Fibroblast of lung (primary cell): ENCODE measurements around the gene IFT122. TPM values are rescaled to one million over a fixed set of nuclear protein-coding genes. Genes with fewer than 3 reads are reported as not detected.

Source experiments
- DNase-seq, 2 donors: peaks; one replicate each; pipeline versions ENCODE4 v3.0.0 to v3.0.0-alpha.2; 2010; ENCODE audit warnings: low read depth in 2 of 2
- H2AFZ ChIP-seq: 2 replicates; pipeline ENCODE4 v1.5.1; 2012; ENCODE audit warnings: low read length, control low read depth, inconsistent platforms
- H3K27ac ChIP-seq: 2 replicates; pipeline ENCODE4 v1.5.1; 2011; ENCODE audit warnings: low read length, control low read depth; ENCODE audit not compliant: insufficient read depth
- H3K27me3 ChIP-seq: 2 replicates; pipeline ENCODE4 v1.5.1; 2011; ENCODE audit warnings: mild to moderate bottlenecking, low read length; ENCODE audit not compliant: control insufficient read depth, insufficient read depth
- H3K36me3 ChIP-seq: 2 replicates; pipeline ENCODE4 v1.5.1; 2011; ENCODE audit warnings: low read length; ENCODE audit not compliant: control insufficient read depth, insufficient read depth
- H3K4me1 ChIP-seq: 2 replicates; pipeline ENCODE4 v1.5.1; 2011; ENCODE audit warnings: low read length; ENCODE audit not compliant: control insufficient read depth, insufficient read depth; ENCODE audit errors: extremely low read depth
- H3K4me2 ChIP-seq: 2 replicates; pipeline ENCODE4 v1.5.1; 2011; ENCODE audit warnings: low read length, control low read depth; ENCODE audit not compliant: insufficient read depth; ENCODE audit errors: extremely low read depth
- H3K4me3 ChIP-seq, 4 experiments: fragments of 200-600 bp in 1 of 4; sonication (generic) in 1 of 4; replicated peaks in 1 of 4; 2 replicates each; pipeline ENCODE4 v1.5.1; 2011 to 2016; ENCODE audit warnings: low read length in 4 of 4, low read depth in 3 of 4, mild to moderate bottlenecking in 3 of 4, control low read depth in 2 of 4, inconsistent platforms in 1 of 4, mixed read lengths in 1 of 4; ENCODE audit not compliant: insufficient read depth in 1 of 4; ENCODE audit errors: control extremely low read depth in 1 of 4
- H3K79me2 ChIP-seq: 2 replicates; pipeline ENCODE4 v1.5.1; 2012; ENCODE audit warnings: mild to moderate bottlenecking, low read length, inconsistent platforms; ENCODE audit not compliant: control insufficient read depth, insufficient read depth
- H3K9ac ChIP-seq: 2 replicates; pipeline ENCODE4 v1.5.1; 2011; ENCODE audit warnings: mild to moderate bottlenecking, low read length, control low read depth; ENCODE audit not compliant: insufficient read depth
- H3K9me3 ChIP-seq: 2 replicates; pipeline ENCODE4 v1.5.1; 2012; ENCODE audit warnings: low read depth, low read length; ENCODE audit not compliant: control insufficient read depth, insufficient read depth
- H4K20me1 ChIP-seq: 2 replicates; pipeline ENCODE4 v1.5.1; 2011; ENCODE audit warnings: low read length; ENCODE audit not compliant: control insufficient read depth, insufficient read depth; ENCODE audit errors: extremely low read depth
- EZH2 ChIP-seq: IDR thresholded peaks from 2 replicates; pipeline ENCODE4 v1.5.1; 2012; ENCODE audit warnings: low read length, control low read depth, mild to moderate bottlenecking; ENCODE audit errors: missing control alignments
- polyA plus RNA-seq, 2 donors: library from polyadenylated mRNA; depleted of rRNA in 1 of 2; stranded (reverse) in 1 of 2; unstranded in 1 of 2; fragments of >200 nt; gene quantifications; 2 replicates each; pipeline ENCODE4 v1.2.1, GENCODE V29; 2011 to 2012; ENCODE audit warnings: missing spikeins in 1 of 2
- total RNA-seq: library from RNA; depleted of rRNA; stranded (reverse); fragments of >200 nt; gene quantifications from 2 replicates; pipeline ENCODE4 v1.2.1, GENCODE V29; 2014
- TF ChIP-seq, protein P1 (sequence below), 2 donors: IDR thresholded peaks in 1 of 2; conservative IDR thresholded peaks in 1 of 2; 1 replicate in 1 of 2; 2 replicates in 1 of 2; pipeline ENCODE4 v1.5.1; 2011 to 2012; ENCODE audit warnings: low read length in 2 of 2, control low read depth in 1 of 2, inconsistent platforms in 1 of 2, low read depth in 1 of 2, mild to moderate bottlenecking in 1 of 2

IFT122 gene
- total and polyA plus RNA-seq, 2 donors (not counting 1 experiment from before 2014, with no cell fraction given) = 13.2 to 27.2 TPM

DNA sequence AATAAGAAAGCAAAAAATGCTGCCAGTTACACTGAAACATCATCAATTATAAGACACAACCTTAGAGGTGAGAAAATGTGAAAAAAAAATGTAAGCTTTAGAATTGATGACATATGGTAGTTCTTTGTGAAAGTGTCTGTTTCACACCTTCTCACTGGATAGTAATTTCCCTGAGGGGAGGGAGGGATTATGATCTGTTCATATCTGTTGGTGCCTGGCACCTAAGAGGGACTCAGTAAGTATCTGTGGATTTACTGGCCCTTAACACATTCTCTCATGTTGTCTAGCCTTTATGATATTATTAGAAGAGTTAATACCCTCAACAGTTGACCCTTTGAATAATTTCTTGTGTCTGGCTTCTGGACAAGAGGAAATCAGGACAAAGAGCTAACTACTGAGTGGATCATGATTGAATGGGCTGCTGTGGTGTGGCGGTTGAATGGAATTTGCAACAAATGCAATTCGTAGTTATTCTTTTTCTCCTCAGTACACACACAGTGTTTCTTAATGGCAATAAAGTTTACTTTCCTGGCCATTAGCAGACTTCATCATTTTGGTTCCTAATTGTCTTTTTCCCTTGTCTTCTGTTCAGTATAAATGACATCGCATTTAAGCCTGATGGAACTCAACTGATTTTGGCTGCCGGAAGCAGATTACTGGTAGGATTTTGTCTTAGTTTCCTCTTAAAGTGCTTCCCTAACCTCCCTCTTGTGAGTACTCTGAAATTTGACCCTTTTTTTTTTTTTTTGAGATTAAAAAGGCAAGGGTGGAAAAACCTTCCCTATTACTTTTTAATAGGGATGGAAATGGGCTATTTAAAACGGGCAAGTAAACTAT is 9.5 kb downstream of the IFT122 start:
- Histone ChIP-seq H3K9me3 (no peaks in the 10 kb centered on the region), H3K9ac (no peak overlapping the region), H3K27ac (no peak overlapping the region), H3K4me2 (no peak overlapping the region), H3K27me3 (no peaks in the 10 kb centered on the region), H3K4me1 (no peaks in the 10 kb centered on the region), H3K4me3 (no peak overlapping the region), H4K20me1 (no peaks in the 10 kb centered on the region), H3K36me3 (peaks cover 2% of the 10 kb centered on the region), H2AFZ (no peak overlapping the region), H3K79me2 (no peaks in the 10 kb centered on the region)
- DNase-seq = peak; percentile 39 to 42
- TF ChIP-seq EZH2 = no peak
- TF ChIP-seq, protein P1, sequence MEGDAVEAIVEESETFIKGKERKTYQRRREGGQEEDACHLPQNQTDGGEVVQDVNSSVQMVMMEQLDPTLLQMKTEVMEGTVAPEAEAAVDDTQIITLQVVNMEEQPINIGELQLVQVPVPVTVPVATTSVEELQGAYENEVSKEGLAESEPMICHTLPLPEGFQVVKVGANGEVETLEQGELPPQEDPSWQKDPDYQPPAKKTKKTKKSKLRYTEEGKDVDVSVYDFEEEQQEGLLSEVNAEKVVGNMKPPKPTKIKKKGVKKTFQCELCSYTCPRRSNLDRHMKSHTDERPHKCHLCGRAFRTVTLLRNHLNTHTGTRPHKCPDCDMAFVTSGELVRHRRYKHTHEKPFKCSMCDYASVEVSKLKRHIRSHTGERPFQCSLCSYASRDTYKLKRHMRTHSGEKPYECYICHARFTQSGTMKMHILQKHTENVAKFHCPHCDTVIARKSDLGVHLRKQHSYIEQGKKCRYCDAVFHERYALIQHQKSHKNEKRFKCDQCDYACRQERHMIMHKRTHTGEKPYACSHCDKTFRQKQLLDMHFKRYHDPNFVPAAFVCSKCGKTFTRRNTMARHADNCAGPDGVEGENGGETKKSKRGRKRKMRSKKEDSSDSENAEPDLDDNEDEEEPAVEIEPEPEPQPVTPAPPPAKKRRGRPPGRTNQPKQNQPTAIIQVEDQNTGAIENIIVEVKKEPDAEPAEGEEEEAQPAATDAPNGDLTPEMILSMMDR (conservative IDR thresholded peaks at IDR 0.05 in 1 of 2, IDR thresholded peaks at IDR 0.05 in 1 of 2; ENCODE audit: low read depth in 1 of 2, low read length in 2 of 2) = no peak

DNA sequence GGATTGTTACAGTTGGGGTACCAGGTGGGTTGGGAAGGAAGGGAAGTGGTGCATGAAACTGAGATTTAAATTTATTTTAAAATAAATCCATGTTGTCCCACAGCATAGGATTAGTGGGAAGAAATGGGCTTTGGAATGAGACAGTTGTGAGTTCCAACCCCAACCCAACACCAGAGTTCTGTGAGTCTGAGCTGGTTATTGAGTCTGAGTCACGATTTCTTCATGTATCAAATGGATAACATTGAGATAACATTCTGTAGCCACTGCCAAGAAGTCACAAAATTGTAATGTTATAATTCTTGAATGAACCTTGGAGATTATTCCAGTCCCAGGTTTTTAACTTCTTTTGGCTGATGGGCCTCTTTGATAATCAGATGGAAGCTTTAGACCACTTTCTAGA is 13.7 kb downstream of the IFT122 start:
- Histone ChIP-seq H3K27me3 (no peaks in the 10 kb centered on the region), H3K4me2 (no peak overlapping the region), H3K79me2 (no peaks in the 10 kb centered on the region), H3K4me1 (no peaks in the 10 kb centered on the region), H3K4me3 (no peak overlapping the region), H3K36me3 (peaks cover 4% of the 10 kb centered on the region), H3K27ac (no peak overlapping the region), H3K9me3 (no peaks in the 10 kb centered on the region), H2AFZ (no peak overlapping the region), H3K9ac (no peak overlapping the region), H4K20me1 (no peaks in the 10 kb centered on the region)
- TF ChIP-seq, protein P1 (conservative IDR thresholded peaks at IDR 0.05 in 1 of 2, IDR thresholded peaks at IDR 0.05 in 1 of 2; ENCODE audit: low read depth in 1 of 2, low read length in 2 of 2) = no peak
- no peak for TF ChIP-seq EZH2
- peak; percentile 47 to 65 for DNase-seq

DNA sequence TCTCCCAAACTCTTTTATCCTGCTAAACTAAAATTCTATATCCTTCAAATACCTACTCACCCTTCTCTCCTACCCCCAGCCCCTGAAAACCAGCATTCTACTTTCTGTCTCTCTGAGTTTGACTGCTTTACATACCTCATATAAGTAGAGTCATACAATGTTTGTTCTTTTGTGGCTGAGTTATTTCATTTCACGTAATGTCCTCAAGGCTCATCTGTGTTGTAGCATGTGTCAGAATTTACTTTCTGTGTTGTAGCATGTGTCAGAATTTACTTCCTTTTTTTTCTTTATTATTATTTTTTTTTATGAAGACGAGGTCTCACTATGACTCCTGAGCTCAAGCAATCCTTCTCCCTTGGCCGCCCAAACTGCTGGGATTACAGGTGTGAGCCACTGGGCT is 20.1 kb downstream of the IFT122 start:
- Histone ChIP-seq H4K20me1 (no peaks in the 10 kb centered on the region), H3K4me2 (no peak overlapping the region), H3K79me2 (no peaks in the 10 kb centered on the region), H3K27ac (no peak overlapping the region), H3K4me3 (no peak overlapping the region), H3K36me3 (peaks cover 1% of the 10 kb centered on the region), H3K9me3 (no peaks in the 10 kb centered on the region), H2AFZ (no peak overlapping the region), H3K9ac (no peak overlapping the region), H3K27me3 (no peaks in the 10 kb centered on the region), H3K4me1 (peaks cover 4% of the 10 kb centered on the region)
- DNase-seq = no peak
- TF ChIP-seq, protein P1 (conservative IDR thresholded peaks at IDR 0.05 in 1 of 2, IDR thresholded peaks at IDR 0.05 in 1 of 2; ENCODE audit: low read depth in 1 of 2, low read length in 2 of 2) = no peak
- TF ChIP-seq EZH2 = no peak
